ENCODE measurements around the gene WDR35.

The WDR35 gene

DNA sequence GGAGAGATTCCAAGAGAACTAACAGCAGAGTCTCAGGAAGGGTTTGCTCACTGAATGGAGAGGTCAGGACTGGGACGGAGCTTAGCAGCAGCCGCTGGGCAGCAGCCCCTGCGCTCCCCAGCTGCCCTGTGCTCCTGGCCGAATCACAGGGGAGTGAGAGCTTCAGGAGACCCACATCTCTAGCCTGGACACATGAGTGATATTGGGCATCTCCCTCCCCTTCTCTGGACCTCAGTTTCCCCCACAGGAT is 22.1 kb upstream of the WDR35 start:
- no peak for DNase-seq

DNA sequence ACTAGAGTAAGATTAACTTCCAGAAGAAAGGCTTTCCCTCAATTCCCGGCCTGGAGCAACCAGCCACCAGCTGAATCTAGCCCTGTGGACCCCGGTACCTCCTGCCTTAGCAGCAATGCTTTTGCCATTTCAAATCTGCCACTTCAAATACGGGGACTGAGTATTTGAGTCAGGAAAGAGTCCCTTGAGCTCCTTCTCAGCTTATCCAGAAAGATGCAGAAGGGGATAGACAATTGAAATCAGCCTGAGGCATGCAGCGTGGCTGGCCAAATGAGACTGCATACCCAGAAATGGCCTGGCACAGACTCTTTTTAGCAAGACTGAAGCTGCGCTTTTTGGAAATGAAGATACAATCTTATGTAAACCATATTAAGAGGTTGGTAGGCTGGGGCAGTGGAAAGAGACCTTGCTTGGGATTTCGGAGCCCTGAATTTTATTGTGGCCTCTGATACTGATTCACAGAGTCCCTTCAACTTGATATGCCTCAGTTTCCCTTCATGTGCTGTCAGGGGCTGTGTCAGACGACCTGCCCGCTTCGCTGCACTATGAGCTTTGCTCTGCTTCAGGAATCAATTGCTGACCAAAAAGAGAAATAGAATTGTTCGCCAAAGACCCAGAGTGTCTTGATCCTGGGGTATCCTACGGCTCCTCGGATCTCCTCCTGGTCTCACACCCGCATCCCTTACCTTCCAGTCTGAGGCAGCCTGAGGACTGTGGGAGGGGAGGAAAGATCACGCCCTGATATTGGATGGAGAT is 21.5 kb upstream of the WDR35 start:
- DNase-seq = no peak

DNA sequence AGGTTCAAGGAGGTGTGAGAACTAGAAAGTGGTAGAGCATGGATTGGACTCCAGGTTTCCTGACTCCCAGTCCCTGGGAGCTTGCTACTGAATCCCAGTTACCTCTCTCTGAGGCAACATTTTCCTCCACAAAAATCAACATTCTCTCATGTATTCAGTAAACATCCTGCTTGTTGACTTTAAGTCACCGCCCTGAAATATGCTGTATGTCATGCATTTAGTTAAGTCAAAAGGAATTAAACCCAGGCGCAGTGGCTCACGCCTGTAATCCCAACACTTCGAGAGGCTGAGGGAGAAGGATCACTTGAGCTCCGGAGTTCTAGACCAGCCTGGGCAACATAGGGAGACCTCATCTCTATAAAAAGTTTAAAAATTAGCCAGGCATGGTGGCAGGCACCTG is 18.8 kb upstream of the WDR35 start:
- no peak for DNase-seq

DNA sequence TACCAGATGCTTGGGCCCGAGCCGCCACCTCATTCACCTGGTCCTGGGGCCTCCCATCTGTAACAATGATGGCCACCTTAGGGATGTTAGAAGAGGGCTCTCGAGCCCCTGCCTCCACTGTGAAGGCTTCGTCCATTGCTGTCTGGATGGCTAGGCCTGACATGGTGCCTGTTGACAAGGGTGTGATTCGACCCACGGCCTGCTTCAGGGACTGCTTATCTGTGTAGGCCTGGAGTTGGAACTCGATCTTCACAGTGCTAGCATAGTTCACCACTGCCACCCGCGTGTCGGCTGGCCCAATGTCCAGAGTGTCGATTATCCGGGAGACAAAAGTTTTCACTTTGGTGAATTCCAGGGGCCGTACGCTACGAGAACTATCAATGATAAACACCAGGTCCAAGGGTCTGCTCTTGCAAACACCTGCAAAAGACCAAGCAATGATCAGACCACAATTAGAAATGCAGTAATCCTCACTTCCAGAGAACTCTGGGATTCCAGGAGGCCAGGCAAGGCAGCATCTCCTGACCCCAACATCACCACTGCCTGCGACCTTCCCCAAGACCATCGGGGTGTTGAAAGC is 16.1 kb upstream of the WDR35 start:
- DNase-seq = no peak

DNA sequence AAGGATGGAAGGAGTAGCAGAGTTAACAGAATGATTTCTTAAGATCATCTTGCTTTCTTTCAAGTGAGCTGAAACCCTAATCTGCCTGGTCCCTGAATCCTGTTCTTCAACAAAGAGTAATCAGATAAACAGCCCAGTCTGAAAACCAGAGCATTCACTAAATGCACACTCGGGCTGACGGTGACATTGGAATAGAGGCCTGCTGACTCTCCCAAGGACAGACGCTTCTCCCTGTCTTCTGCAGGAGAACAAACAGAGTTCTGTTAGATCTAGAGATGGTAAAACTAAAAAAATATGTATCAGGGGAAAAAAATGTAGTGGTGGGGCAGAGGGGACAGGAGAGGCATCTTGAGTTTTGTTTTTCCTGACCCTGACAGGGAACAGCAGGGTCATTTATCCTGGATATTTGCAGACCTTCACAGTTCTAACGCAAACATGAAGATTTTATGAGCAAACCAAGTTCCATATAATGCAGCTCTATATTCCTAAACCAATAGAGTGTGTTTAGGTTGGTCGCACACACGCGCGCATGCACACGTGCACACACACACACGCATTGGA is 15.2 kb upstream of the WDR35 start:
- DNase-seq = no peak

DNA sequence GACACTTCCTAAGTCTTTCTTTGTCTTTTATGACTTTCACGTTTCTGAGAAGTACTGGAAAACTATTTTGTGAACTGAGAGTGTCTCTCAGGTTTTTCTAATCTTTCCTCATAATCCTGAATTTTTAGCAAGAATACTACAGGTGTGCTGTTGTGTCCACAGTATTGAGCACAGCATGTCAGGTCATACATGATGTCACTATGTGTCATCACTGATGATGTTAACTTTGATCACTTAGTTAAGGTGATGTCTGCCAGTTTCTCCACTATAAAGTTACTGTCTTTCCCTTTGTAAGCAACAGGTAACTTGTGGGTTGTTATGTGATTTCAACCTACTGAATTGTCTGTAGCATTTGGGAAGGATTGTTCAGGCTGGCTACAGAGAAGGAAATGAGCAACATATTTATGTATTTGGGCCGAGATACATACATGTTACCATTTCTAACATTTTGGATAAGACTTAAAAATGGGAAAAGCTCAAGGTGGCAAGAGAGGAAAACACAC is 11.5 kb upstream of the WDR35 start:
- DNase-seq = no peak

DNA sequence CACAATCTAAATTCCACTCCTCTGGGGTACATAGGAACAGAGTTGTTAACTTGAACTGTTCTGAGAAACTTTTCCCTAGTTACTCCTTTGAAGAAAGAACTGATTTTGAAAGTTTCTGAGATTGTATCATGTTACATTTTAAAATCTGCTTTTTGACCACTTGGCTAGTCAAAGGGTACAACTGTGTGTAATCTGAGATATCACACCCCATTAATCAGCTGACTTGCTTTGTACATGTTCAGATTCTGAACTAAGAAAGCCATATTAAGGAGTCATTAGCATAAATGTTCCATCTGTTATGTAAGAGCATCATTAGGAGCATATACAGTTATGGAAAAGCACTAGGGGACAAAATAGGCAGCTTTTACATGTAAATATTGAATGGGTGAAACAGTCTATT is 3.8 kb upstream of the WDR35 start:
- no peak for DNase-seq

DNA sequence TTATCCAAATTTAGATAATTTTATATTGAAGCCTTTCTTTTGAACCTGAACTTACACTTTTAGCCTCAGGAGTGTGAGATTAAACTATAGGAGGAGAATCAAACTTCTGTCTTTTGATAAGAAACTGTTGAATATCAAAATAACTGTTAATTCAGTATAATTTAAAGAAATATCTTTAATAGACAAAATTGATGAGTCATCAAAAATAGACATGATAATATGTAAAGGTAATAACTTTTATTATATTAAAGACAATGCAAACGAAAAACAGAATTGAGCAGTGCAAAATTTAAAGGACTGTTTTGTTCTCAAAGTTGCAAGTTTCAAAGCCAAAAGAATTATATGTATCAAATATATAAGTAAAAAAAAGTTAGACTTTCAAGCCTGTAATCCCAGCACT is 2.0 kb upstream of the WDR35 start:
- DNase-seq = no peak

DNA sequence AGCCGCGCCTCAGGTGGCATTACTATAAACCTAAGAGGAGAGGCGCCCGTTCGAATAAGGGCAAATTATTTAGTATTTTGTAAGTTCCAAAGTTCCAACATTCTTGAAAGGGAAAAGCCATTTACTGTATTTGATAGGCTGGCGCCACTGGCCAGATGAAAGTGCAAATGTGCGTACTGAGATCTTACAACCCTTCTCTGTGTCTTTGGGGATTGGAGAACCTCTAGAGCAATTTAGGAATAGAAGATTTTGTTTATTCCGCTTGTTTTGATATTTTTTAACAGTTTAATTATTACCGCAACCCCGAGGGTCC is 467 bp upstream of the WDR35 start:
- no peak for DNase-seq

DNA sequence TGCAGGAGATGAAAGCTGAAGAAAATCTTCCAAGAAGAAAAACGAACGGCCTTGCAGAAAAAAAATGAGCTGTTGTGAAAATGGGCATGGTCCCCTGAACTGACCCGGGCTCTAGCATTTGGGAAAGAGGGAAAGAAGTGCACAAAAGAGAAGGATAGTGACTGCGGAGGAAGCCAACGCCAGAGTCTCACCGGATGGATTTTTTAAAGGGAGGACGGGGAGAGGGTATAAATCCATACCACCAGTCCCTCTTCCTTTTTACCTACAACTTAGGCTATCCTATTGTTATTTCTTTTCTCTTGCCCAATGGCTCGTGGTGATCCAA is 601 bp downstream of the WDR35 start:
- DNase-seq = peak; percentile 34

DNA sequence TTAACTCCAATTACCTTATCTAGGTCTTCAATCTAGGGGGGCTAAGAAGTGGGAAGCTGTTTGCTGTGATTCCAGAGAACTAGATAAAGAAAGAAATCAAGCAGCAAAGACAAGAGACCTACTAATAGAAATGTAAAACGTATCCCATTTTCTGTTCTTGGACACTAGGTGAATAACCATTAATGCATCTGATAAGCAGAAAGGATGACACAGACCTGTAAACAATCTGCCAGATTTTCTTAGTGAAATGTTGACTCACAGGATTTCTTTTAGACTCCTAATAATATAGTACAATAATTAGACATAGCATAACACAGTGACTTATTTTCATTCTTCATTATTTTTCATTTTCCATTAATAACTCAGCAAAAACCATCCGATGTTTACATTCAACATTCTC is 1.3 kb downstream of the WDR35 start:
- DNase-seq = no peak

DNA sequence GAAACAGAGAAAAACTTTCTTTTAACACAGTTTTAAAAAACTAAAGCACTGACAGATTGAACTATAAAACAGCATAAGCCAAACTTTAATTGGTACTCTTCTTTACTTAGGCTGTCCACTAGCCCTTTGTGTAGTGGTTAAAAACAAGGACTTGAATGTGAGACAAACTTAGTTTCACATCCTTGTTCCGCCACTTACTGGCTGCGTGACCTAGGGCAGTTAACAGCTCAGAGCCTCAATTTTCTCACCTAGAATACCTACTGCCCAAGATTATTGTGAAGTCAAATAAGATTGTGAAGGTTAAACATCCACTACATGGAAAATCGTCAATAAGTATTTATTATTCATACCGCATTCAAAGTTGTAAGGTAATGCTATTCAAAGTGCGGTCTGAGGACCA is 2.0 kb downstream of the WDR35 start:
- no peak for DNase-seq

DNA sequence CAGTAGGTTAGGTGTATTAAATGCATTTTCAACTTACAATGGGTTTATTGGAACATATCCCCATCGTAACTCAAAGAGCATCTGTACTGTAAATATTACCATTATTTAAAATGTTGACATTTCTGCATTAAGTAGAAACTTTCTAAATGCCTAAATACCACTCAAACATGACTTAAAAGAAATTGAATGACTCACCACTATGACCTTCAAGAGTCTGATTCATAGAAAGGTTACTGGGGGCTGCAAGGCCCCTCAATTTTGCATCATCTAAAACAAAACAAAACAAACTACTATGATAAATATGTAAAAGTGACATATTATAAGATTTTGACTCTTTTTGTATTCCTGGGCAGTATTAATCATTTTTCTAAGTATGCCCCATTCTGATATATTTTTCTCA is 7.6 kb downstream of the WDR35 start:
- DNase-seq = no peak

DNA sequence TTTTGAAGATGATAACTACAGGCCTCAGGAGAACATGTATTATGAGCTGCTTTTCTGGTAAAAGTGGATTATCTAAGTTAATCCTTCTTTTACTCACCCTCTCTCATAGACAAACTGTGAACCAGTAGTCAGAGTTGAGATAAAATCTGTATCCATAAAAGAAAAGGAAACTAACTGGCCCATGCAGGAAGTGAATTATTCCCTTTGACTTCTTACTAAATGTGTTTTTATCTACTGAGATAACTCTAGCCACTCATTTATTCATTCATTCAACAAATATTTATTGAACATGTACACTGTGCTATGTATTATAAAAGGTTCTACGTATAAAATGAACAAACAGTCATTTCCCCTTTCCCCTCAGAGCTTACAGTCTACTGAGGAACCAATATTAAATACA is 10.0 kb downstream of the WDR35 start:
- no peak for DNase-seq

DNA sequence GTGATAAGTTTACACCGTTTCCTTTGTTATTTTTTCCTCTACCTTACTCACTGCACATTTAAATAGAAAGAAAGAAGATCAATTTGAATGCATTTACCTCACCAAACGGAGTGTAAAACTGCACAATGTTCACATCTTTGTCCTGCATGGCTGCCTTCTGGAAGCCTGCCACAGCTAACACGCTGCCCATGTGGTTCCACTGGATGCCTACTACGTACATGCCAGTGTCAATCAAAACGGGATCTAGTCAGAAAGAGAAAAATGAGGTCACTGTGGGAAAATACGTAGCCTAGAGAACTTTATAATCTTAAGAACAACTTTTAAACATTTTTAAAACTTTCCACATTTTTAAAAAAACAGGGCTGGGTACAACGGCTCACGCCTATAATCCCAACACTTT is 16.4 kb downstream of the WDR35 start:
- no peak for DNase-seq

DNA sequence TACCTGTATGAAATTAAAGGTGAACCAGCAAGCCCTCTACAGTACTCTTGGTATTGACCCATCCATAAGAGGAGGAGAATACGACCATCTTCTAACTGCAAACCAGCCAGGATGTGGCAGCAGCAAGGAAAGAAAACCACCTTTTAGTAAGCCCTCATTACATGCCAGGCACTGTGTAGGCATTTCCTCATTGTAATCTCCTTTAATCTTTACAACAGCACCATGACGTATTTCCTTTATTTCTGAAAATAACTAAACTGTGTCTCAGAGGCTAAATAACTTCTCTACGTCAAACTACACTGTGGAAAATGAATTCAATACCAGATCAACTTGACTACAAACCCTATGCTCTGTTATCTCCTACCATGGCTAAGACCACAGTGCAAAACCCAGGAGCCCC is 18.2 kb downstream of the WDR35 start:
- DNase-seq = no peak

DNA sequence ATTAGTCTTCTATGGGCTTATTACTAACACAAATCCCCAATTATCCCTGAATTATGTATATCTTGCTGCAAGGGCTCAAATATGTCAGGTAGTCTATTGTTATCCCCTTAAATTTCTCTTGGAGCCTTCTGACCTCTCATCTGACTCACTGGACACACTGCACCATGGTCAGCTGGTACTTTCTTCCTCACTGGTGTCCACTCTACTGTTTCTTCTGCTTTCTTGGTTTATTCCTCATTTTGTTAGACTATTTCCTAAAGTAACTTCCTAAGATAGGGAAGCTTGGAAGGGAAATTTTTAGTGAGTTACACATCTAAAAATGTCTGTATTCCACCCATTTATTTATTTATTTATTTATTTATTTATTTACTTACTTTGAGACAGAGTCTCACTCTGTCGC is 26.5 kb downstream of the WDR35 start:
- DNase-seq = no peak

DNA sequence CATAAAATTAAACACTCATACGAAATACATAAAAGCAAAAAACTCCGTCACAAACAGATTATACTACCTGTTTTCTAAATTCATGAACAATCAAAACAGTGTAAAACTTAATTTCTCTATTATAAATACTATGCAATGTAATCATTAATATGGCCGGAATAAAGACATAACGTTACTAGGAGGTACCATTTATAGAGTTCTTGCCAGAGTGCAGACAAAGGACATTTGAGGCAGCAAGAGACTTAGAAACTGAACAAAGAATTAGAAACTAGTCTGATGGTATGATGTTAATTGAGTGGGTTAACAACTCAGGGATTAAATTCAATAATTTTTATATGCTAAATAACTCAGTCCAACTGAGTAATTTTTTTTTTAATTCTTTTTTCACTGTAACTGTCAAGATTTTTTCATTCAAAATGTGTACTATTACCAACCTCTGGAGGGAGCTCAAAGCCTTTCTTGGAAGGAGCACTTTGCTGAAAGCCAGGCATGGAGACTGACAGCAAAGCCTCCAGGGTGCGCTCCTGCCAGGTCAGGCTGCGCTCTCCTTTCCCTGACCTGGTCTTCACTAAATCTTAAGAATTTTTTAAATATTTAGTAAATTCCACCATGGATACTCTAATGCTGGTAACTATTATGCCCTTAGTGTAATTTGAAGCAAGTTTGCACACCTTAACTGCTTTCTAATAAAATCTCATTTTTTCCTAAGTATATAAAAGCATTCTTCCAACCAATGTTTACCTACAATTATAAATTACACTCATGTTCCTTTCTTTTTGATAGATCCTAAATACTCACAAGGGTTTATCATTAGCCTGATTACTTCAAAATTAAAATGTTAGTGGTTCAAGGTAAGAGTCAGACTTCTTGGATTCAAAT is 34.1 kb downstream of the WDR35 start:
- DNase-seq = peak; percentile 30

DNA sequence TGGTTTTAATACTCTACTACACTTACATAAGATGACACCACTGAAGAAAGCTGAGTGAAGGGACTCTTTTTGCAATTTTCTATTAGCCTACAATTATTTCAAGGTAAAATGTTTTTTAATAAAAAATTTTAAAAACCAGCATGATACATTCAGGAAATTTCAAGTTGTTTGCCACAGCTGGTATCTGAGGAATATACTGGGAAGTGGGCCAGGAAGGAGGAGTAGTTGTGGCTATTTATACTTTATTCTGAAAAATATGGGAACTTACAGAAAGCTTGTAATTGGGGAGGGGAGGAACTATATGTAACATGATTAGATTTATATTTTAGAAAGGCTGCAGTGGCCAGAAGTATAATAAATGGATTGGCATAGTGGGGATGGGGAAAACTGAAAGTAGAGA is 40.8 kb downstream of the WDR35 start:
- no peak for DNase-seq

DNA sequence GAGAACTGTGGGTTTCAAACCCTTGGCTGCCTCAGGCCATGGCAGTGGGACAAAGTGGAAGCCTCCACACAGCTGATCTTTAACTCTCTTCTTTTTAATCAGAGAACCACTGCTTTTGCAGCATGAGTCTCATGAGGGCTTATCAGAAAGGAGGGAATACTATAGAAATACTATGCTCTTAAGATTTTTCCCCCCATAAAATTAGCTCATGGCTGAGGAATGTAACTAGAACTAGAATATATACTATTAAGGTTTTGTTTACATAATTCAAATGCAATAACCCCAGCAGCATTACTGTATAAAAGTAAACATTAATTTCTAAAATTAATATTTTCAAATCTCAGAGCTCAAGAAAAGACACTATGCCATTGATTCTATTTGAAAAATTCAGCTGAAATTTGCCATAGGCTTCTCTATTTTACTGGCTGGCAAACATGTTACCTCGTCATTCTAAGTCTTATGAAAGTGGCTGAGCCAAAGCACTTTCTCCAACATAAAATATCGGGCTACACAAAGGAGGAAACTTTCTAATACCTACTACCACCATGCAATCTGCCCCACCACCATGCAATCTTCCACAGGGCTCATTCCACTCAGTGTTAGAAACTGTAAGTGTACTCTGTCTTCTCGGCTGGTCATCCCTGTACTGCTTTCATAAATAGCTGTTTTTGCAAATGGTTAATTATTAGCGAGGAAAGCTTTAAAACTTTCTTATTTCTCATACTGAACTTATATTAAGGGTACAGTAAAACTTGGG is 42.5 kb downstream of the WDR35 start:
- no peak for DNase-seq

DNA sequence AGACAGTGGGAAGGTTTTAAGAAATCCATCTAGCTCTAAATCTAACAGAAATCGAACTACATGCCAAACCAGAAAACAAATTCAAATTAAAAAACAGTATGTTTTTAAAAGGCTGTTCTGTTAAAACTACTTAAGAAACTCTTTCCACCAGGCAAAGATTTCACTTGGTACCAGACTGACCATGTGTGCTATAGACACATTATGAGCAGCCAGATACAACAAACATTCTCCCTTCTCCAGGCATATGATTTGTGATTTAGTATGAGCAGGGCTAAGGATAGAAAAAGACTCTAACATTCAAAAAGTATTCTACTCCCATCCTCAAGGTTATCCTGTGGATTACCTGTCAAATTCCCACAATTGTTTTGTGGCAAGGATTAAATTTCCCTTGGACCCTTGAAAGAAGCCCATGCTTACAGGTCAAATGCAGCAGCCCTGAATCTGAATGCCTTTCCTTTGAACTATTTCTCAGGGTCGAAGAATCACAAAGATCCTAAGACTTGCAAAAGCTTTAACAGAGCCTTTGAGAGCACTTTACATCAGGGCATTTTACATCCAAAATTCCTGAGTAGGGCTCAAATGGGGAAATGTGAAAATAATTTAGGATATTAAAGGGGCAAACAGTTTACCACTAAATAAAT is 45.6 kb downstream of the WDR35 start:
- no peak for DNase-seq

DNA sequence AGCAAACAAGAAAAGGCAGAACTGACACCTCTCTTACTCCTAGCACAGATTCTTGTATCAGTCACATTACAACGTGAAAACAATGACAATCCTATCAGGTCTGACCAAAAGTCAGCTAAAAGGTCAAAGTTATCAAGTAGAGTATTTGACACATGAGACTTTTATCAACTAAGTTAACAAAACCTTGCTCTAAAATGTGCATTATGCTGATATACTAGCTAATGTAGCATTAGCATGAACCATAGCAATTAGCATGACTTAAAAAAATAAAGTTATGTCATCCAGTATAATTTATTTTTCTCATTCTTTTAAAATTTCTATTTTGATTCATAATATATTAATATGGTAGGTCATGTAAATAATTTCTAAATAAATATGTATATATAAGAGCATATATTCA is 46.7 kb downstream of the WDR35 start:
- no peak for DNase-seq

DNA sequence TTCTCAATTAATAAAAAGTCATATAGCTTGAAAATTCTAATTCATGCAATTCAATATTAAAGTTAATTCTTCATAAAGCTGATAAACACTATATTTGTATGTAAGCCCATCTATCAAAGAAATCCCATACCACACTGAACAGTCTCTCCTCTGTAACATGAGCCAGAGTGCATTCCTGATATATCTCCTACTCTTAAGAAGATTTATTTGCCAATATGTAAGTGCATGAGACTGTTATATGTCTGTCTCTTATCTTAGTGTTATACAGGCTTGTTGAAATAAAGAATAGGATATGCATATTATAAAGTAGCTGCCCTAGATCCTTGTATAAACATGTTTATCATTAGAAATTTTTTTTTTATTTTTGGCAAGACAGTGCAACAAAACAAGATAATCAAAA is 47.7 kb downstream of the WDR35 start:
- DNase-seq = no peak
